Hematopoietic multipotent progenitor cell treated with erythropoietin and hydrocortisone succinate and interleukin-3 and kit ligand, for 4 days (in vitro differentiated cells): ENCODE data around the gene MYO10.

Experiments
- DNase-seq: peaks from one replicate; pipeline ENCODE4 v3.0.0-alpha.2; 2015

MYO10 gene

GRCh38 chr5:16701134-16702099, 234.7 kb downstream of the MYO10 start:
- no peak for DNase-seq

- DNase-seq: peak; percentile 10
Observed at GRCh38 chr5:16700081-16700480, 236.0 kb downstream of the MYO10 start.

GRCh38 chr5:16695779-16696178, 240.3 kb downstream of the MYO10 start:
- DNase-seq: no peak

GRCh38 chr5:16693879-16694278, 242.2 kb downstream of the MYO10 start:
- no peak for DNase-seq

GRCh38 chr5:16691731-16692130, 244.4 kb downstream of the MYO10 start:
- DNase-seq: no peak

- peak; percentile 73 for DNase-seq
Observed at GRCh38 chr5:16690243-16690852, 245.7 kb downstream of the MYO10 start.

- no peak for DNase-seq
Observed at GRCh38 chr5:16687898-16688297, 248.2 kb downstream of the MYO10 start.

- no peak for DNase-seq
Observed at GRCh38 chr5:16685069-16685468, 251.0 kb downstream of the MYO10 start.

GRCh38 chr5:16681876-16682275, 254.2 kb downstream of the MYO10 start:
- DNase-seq: no peak

- peak; percentile 8 for DNase-seq
Observed at GRCh38 chr5:16679863-16680262, 256.2 kb downstream of the MYO10 start.

GRCh38 chr5:16679190-16679589, 256.9 kb downstream of the MYO10 start:
- no peak for DNase-seq

GRCh38 chr5:16675806-16676205, 260.3 kb downstream of the MYO10 start:
- no peak for DNase-seq

GRCh38 chr5:16674750-16675149, 261.3 kb downstream of the MYO10 start:
- no peak for DNase-seq

- peak; percentile 11 for DNase-seq
Observed at GRCh38 chr5:16673241-16674201, 262.6 kb downstream of the MYO10 start.

- DNase-seq: no peak
Observed at GRCh38 chr5:16671208-16671607, 264.9 kb downstream of the MYO10 start.

GRCh38 chr5:16669776-16670175, 266.3 kb downstream of the MYO10 start:
- DNase-seq: no peak

- DNase-seq: no peak
Observed at GRCh38 chr5:16668631-16669030, 267.5 kb downstream of the MYO10 start.

GRCh38 chr5:16668194-16668593, 267.9 kb downstream of the MYO10 start:
- no peak for DNase-seq

GRCh38 chr5:16666883-16667398, 269.1 kb downstream of the MYO10 start:
- DNase-seq: peak; percentile 21

GRCh38 chr5:16666130-16666882, 269.8 kb downstream of the MYO10 start:
- DNase-seq: no peak

GRCh38 chr5:16665601-16666000, 270.5 kb downstream of the MYO10 start:
- no peak for DNase-seq

GRCh38 chr5:16664368-16664767, 271.7 kb downstream of the MYO10 start:
- no peak for DNase-seq
